Esophagus muscularis mucosa (tissue), 4 donors: ENCODE results near the gene SAMD4A. TPM values are rescaled to one million over a fixed set of nuclear protein-coding genes. Genes with fewer than 3 reads are reported as not detected.

Source experiments
- DNase-seq: peaks from one replicate; pipeline ENCODE4 v3.0.0-alpha.2; 2017; ENCODE audit errors: extremely low spot score
- H3K27ac ChIP-seq, 4 donors: fragments of 200-600 bp; sonication (generic); replicated peaks in 1 of 4; 1 replicate in 3 of 4; 2 replicates in 1 of 4; pipeline ENCODE4 v1.5.1; 2016 to 2019; ENCODE audit warnings: mild to moderate bottlenecking in 1 of 4
- H3K27me3 ChIP-seq, 4 donors: fragments of 200-600 bp; sonication (generic); one replicate each; pipeline versions ENCODE4 v1.5.1 to v1.6.0; 2016 to 2019
- H3K36me3 ChIP-seq, 4 donors: fragments of 200-600 bp; sonication (generic); one replicate each; pipeline ENCODE4 v1.5.1; 2016 to 2019
- H3K4me1 ChIP-seq, 4 donors: fragments of 200-600 bp; sonication (generic); one replicate each; pipeline ENCODE4 v1.5.1; 2016 to 2019
- H3K4me3 ChIP-seq, 4 donors: fragments of 200-600 bp; sonication (generic); 1 replicate in 2 of 4; 2 replicates in 2 of 4; pipeline ENCODE4 v1.5.1; 2016 to 2019; ENCODE audit warnings: mild to moderate bottlenecking in 4 of 4, moderate library complexity in 1 of 4
- H3K9me3 ChIP-seq, 4 donors: fragments of 200-600 bp; sonication (generic); 1 replicate in 3 of 4; 2 replicates in 1 of 4; pipeline ENCODE4 v1.5.1; 2016 to 2019
- EP300 ChIP-seq: sonication (generic); formaldehyde crosslinking; IDR thresholded peaks from one replicate; pipeline ENCODE4 v1.6.1; 2017; ENCODE audit warnings: antibody characterized with exemption
- POLR2A ChIP-seq: fragments of 450-650 bp; IDR thresholded peaks from one replicate; pipeline ENCODE4 v1.6.1; 2017; ENCODE audit warnings: antibody characterized with exemption, moderate library complexity, mild to moderate bottlenecking, low read depth
- POLR2AphosphoS5 ChIP-seq, 2 donors: sonication (generic); formaldehyde crosslinking; IDR thresholded peaks; one replicate each; pipeline ENCODE4 v1.6.1; 2017; ENCODE audit warnings: antibody characterized with exemption in 2 of 2
- WGBS: methylation state at CpG from one replicate; pipeline ENCODE4 v1.1.5; 2018; 5-methylcytosine and 5-hydroxymethylcytosine counted together
- intact Hi-C: fragments of 100-400 bp; cut with DNase I; formaldehyde crosslinking; loops from one replicate; pipeline ENCODE4 v1.15.1; 2023
- total RNA-seq, 4 donors: library from RNA; depleted of rRNA; stranded (reverse); fragments of >200 nt; gene quantifications; one replicate each; pipeline versions ENCODE4 v1.1.0 to v1.2.1, GENCODE V29; 2016
- TF ChIP-seq, protein P1 (sequence below), 3 experiments: fragments of 200-600 bp in 2 of 3; fragments of 450-650 bp in 1 of 3; sonication (generic) in 2 of 3; IDR thresholded peaks; one replicate each; pipeline ENCODE4 v1.5.1; 2017 to 2019; ENCODE audit warnings: antibody characterized with exemption in 3 of 3, mild to moderate bottlenecking in 2 of 3, moderate library complexity in 1 of 3

Gene SAMD4A
- total RNA-seq, 4 donors from 2014 or later = 76.8 to 123 (median 97.0) TPM

DNA sequence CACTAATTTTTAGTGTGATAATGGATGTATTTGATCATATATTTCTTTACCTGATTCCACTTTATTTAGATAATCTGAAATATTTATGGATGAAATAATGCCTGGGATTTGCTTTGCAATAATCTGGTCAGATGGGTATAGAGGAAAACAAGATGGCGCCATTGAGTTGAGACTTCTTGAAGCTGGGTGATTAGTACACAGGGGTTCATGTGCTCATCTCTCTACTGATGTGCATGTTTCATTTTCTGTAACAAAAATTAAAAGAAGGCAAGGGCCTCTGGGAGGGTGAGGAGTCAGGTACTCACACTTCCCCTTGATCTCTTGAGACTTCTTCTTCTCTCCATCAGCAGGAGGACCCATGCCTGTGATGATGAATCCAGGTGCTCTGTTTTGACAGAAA lies 273.9 kb downstream of the SAMD4A start:
- DNase-seq = no peak
- H3K27ac ChIP-seq = no peak overlapping the region
- TF ChIP-seq, protein P1, sequence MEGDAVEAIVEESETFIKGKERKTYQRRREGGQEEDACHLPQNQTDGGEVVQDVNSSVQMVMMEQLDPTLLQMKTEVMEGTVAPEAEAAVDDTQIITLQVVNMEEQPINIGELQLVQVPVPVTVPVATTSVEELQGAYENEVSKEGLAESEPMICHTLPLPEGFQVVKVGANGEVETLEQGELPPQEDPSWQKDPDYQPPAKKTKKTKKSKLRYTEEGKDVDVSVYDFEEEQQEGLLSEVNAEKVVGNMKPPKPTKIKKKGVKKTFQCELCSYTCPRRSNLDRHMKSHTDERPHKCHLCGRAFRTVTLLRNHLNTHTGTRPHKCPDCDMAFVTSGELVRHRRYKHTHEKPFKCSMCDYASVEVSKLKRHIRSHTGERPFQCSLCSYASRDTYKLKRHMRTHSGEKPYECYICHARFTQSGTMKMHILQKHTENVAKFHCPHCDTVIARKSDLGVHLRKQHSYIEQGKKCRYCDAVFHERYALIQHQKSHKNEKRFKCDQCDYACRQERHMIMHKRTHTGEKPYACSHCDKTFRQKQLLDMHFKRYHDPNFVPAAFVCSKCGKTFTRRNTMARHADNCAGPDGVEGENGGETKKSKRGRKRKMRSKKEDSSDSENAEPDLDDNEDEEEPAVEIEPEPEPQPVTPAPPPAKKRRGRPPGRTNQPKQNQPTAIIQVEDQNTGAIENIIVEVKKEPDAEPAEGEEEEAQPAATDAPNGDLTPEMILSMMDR (IDR thresholded peaks at IDR 0.05) = no peak
- TF ChIP-seq POLR2AphosphoS5 (IDR thresholded peaks at IDR 0.05) (no peak), EP300 (no peak), POLR2A (no peak)
- no peak overlapping the region for H3K4me3 ChIP-seq
- H3K4me1 ChIP-seq = peaks cover 0 to 5% (median 0%) of the 10 kb centered on the region in 4 donors
- intact Hi-C loops = no loop called here
- H3K36me3 ChIP-seq = no peaks in the 10 kb centered on the region
- no peaks in the 10 kb centered on the region for H3K9me3 ChIP-seq
- no peaks in the 10 kb centered on the region for H3K27me3 ChIP-seq
- WGBS = 96% methylated on average over 1 of the region's 1 CpG

Other genes with a start within 250 kb of the SAMD4A start
- gene CDKN3, start 170.1 kb upstream of the SAMD4A start, total RNA-seq = 1 to 10 TPM in 2 of 4 donors, under 1 TPM in 2; 0.65 to 4.8 (median 1.0) TPM
- gene CNIH1, start 125.8 kb upstream of the SAMD4A start, total RNA-seq = 100 to 1,000 TPM in 2 of 4 donors, 10 to 100 TPM in 2; 52.3 to 144 (median 103) TPM
- 10 to 100 TPM; 21.4 to 49.4 (median 43.7) TPM for gene GMFB, start 78.1 kb upstream of the SAMD4A start, total RNA-seq
- gene CGRRF1, start 57.2 kb upstream of the SAMD4A start, total RNA-seq = 10 to 100 TPM; 10.7 to 28.2 (median 21.8) TPM